K562 (cell line): ENCODE results near the gene RFX6. TPM values are rescaled to one million over a fixed set of nuclear protein-coding genes. Genes with fewer than 3 reads are reported as not detected.

ENCODE experiments used
- GTF2A2 ChIP-seq: IDR thresholded peaks from 2 replicates; pipeline ENCODE4 v1.6.1; 2016; ENCODE audit warnings: mild to moderate bottlenecking, missing genetic modification characterization, missing compliant biosample characterization
- polyA plus RNA-seq, 8 experiments: library from polyadenylated mRNA; depleted of rRNA in 4 of 8; stranded (reverse) in 5 of 8; unstranded in 3 of 8; fragments of >200 nt; fragmentation: Nextera tagmentation in 2 of 8; fragmentation: Illumina TruSeq in 1 of 8; extraction: Ambion mirVana in 2 of 8; extraction: Trizol in 1 of 8; gene quantifications; 2 replicates each; pipeline versions ENCODE4 v1.2.1 to v1.2.3, GENCODE V29; 2011 to 2014; ENCODE audit warnings: inconsistent platforms in 1 of 8, missing spikeins in 1 of 8
- total RNA-seq, 7 experiments: library from RNA; depleted of rRNA in 6 of 7; stranded (reverse); fragments of >200 nt in 6 of 7; fragmentation: Illumina TruSeq in 2 of 7; extraction: Trizol in 2 of 7; gene quantifications; 2 replicates each; pipeline versions ENCODE4 v1.2.1 to v1.2.3, GENCODE V29; 2011 to 2021; ENCODE audit warnings: low replicate concordance in 1 of 7
- TF ChIP-seq, protein P1 (sequence below), 2 experiments: fragments of 450-650 bp; formaldehyde crosslinking in 1 of 2; IDR thresholded peaks; 2 replicates each; pipeline versions ENCODE4 v1.4.0 to v1.6.1; 2014 to 2020; ENCODE audit warnings: mild to moderate bottlenecking in 2 of 2, borderline replicate concordance in 1 of 2, low read depth in 1 of 2
- TF ChIP-seq, protein P2 (sequence below): IDR thresholded peaks from 2 replicates; pipeline ENCODE4 v1.6.1; 2012; ENCODE audit warnings: low read depth, low read length, improper control_type of control experiment, borderline replicate concordance

Gene RFX6
- total and polyA plus RNA-seq, 9 of the 15 experiments (the other 6 are each of a cell fraction or from before 2014, with no cell fraction given), result not detected

DNA sequence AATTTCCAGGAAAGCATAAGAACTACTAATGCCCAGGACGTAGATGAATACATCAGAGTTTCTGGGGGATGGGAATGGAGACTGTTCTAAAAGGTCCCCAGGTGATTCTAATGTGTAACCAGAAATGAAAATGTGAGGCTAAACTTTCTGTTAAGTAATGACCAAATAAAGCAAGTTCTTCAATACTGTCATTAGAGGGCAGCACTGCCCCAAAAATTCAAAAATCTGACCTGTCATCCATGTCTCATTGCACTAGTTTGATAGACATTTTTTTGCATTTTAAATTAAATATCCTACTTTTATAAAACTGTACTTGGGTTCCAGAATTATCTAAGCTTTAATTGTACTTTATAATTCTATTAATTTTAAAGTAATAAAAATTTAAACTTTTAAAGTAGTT is 94.9 kb downstream of the RFX6 start (continued):
- TF ChIP-seq, protein P1, sequence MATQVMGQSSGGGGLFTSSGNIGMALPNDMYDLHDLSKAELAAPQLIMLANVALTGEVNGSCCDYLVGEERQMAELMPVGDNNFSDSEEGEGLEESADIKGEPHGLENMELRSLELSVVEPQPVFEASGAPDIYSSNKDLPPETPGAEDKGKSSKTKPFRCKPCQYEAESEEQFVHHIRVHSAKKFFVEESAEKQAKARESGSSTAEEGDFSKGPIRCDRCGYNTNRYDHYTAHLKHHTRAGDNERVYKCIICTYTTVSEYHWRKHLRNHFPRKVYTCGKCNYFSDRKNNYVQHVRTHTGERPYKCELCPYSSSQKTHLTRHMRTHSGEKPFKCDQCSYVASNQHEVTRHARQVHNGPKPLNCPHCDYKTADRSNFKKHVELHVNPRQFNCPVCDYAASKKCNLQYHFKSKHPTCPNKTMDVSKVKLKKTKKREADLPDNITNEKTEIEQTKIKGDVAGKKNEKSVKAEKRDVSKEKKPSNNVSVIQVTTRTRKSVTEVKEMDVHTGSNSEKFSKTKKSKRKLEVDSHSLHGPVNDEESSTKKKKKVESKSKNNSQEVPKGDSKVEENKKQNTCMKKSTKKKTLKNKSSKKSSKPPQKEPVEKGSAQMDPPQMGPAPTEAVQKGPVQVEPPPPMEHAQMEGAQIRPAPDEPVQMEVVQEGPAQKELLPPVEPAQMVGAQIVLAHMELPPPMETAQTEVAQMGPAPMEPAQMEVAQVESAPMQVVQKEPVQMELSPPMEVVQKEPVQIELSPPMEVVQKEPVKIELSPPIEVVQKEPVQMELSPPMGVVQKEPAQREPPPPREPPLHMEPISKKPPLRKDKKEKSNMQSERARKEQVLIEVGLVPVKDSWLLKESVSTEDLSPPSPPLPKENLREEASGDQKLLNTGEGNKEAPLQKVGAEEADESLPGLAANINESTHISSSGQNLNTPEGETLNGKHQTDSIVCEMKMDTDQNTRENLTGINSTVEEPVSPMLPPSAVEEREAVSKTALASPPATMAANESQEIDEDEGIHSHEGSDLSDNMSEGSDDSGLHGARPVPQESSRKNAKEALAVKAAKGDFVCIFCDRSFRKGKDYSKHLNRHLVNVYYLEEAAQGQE (IDR thresholded peaks at IDR 0.05; ENCODE audit: borderline replicate concordance), result peak; percentile 23; the same call in 1 of the 2 replicates
- TF ChIP-seq, protein P1 (CRISPR knock-in tag; IDR thresholded peaks at IDR 0.05; ENCODE audit: low read depth), result no peak
- no peak for TF ChIP-seq GTF2A2 (tag)
- TF ChIP-seq, protein P2, sequence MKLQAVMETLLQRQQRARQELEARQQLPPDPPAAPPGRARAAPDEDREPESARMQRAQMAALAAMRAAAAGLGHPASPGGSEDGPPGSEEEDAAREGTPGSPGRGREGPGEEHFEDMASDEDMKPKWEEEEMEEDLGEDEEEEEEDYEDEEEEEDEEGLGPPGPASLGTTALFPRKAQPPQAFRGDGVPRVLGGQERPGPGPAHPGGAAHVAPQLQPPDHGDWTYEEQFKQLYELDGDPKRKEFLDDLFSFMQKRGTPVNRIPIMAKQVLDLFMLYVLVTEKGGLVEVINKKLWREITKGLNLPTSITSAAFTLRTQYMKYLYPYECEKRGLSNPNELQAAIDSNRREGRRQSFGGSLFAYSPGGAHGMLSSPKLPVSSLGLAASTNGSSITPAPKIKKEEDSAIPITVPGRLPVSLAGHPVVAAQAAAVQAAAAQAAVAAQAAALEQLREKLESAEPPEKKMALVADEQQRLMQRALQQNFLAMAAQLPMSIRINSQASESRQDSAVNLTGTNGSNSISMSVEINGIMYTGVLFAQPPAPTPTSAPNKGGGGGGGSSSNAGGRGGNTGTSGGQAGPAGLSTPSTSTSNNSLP, result 0 out of 2 replicates have a peak, but pooled peaks have one; percentile 27
